A549 (cell line): ENCODE data around the gene ONECUT2. TPM values are rescaled to one million over a fixed set of nuclear protein-coding genes. Genes with fewer than 3 reads are reported as not detected.
A peak's percentile ranks its signal among the peaks of the same experiment; 100 is the strongest.

ENCODE experiments used
- ATAC-seq, 2 experiments: fragments of 200-7000 bp in 1 of 2; fragments of >200 bp in 1 of 2; cut with Nextera tagmentation in 1 of 2; cut with Tn5 transposase in 1 of 2; 3 replicates each; pipeline versions ENCODE4 v1.8.0 to v1.9.1; 2018 to 2020; ENCODE audit warnings: mild to moderate bottlenecking in 1 of 2, moderate library complexity in 1 of 2
- CTCF ChIA-PET: fragments of 300-600 bp; sonication (Branson Sonifier 250); formaldehyde crosslinking; extraction: SDS; loops from one replicate; lab custom pipeline; 2021; ENCODE audit warnings: antibody characterized with exemption, inconsistent platforms; lab: Yijun Ruan, JAX
- POLR2A ChIA-PET: fragments of 350-600 bp; formaldehyde crosslinking; extraction: SDS; loops from one replicate; lab custom pipeline; 2021; ENCODE audit warnings: antibody characterized with exemption, inconsistent platforms; lab: Yijun Ruan, JAX
- DNase-seq, 2 experiments: peaks; one replicate each; pipeline versions ENCODE4 v3.0.0 to v3.0.0-alpha.2; 2011 to 2016; ENCODE audit warnings: low read depth in 1 of 2, low spot score in 1 of 2
- FAIRE-seq: peaks from 2 replicates; lab custom pipeline; 2011; peaks lifted over from hg19 to GRCh38; lab: Jason Lieb, UNC
- H3K27ac ChIP-seq, 2 experiments: fragments of >200 bp; sonication (Bioruptor Twin); formaldehyde crosslinking; 3 replicates each; pipeline ENCODE4 v1.5.1; 2016 to 2017
- H3K4me1 ChIP-seq: fragments of >200 bp; sonication (Bioruptor Twin); formaldehyde crosslinking; 3 replicates; pipeline ENCODE4 v1.6.1; 2016
- H3K4me2 ChIP-seq: fragments of >200 bp; sonication (Bioruptor Twin); formaldehyde crosslinking; 3 replicates; pipeline ENCODE4 v1.6.1; 2016
- H3K4me3 ChIP-seq: fragments of >200 bp; sonication (Bioruptor Twin); formaldehyde crosslinking; 3 replicates; pipeline ENCODE4 v1.5.1; 2016
- H3K9me3 ChIP-seq: fragments of >200 bp; sonication (Bioruptor Twin); formaldehyde crosslinking; 3 replicates; pipeline ENCODE4 v1.6.1; 2016
- BCL3 ChIP-seq: fragments of >200 bp; sonication (Bioruptor Twin); formaldehyde crosslinking; IDR thresholded peaks from 3 replicates; pipeline ENCODE4 v1.6.1; 2016
- BHLHE40 ChIP-seq: IDR thresholded peaks from 2 replicates; pipeline ENCODE4 v1.6.1; 2012; ENCODE audit warnings: low read depth, low read length, inconsistent platforms
- CBX8 ChIP-seq: fragments of 200-600 bp; sonication (generic); IDR thresholded peaks from 2 replicates; pipeline ENCODE4 v1.6.1; 2016
- CHD2 ChIP-seq: fragments of 150-350 bp; IDR thresholded peaks from 2 replicates; pipeline ENCODE4 v1.6.1; 2014; ENCODE audit warnings: low read length; ENCODE audit not compliant: partially characterized antibody
- CHD4 ChIP-seq: fragments of 200-600 bp; sonication (generic); IDR thresholded peaks from 2 replicates; pipeline ENCODE4 v1.6.1; 2016; ENCODE audit warnings: antibody characterized with exemption, mild to moderate bottlenecking, borderline replicate concordance
- CTCF ChIP-seq: fragments of >200 bp; sonication (Bioruptor Twin); formaldehyde crosslinking; IDR thresholded peaks from 3 replicates; pipeline ENCODE4 v1.5.1; 2016
- FOSL2 ChIP-seq, 2 experiments: fragments of 450-650 bp in 1 of 2; fragments of >200 bp in 1 of 2; sonication (Bioruptor Twin) in 1 of 2; formaldehyde crosslinking; IDR thresholded peaks; 2 replicates each; pipeline versions ENCODE4 v1.5.0 to v1.6.1; 2016 to 2020; ENCODE audit warnings: mild to moderate bottlenecking in 1 of 2, moderate library complexity in 1 of 2
- HDAC2 ChIP-seq: fragments of 200-600 bp; sonication (generic); IDR thresholded peaks from 2 replicates; pipeline ENCODE4 v1.6.1; 2016
- HES2 ChIP-seq: fragments of >200 bp; sonication (Bioruptor Twin); formaldehyde crosslinking; IDR thresholded peaks from 2 replicates; pipeline ENCODE4 v1.6.1; 2016
- HEYL ChIP-seq: fragments of 250-450 bp; sonication (Bioruptor Pico); IDR thresholded peaks from 2 replicates; pipeline ENCODE4 v1.8.0; 2021; ENCODE audit warnings: mild to moderate bottlenecking, moderate library complexity
- HMGXB4 ChIP-seq: fragments of 250-450 bp; sonication (Bioruptor Pico); IDR thresholded peaks from 2 replicates; pipeline ENCODE4 v1.5.0; 2021; ENCODE audit warnings: mild to moderate bottlenecking, moderate library complexity, borderline replicate concordance
- HOXA7 ChIP-seq: fragments of 250-450 bp; sonication (Bioruptor Pico); IDR thresholded peaks from 2 replicates; pipeline ENCODE4 v1.5.0; 2020; ENCODE audit warnings: mild to moderate bottlenecking, moderate library complexity
- KDM5A ChIP-seq: fragments of 200-600 bp; sonication (generic); IDR thresholded peaks from 2 replicates; pipeline ENCODE4 v1.6.1; 2016; ENCODE audit warnings: antibody characterized with exemption, mild to moderate bottlenecking
- MAFK ChIP-seq: fragments of 450-650 bp; IDR thresholded peaks from 2 replicates; pipeline ENCODE4 v1.6.1; 2014; ENCODE audit not compliant: partially characterized antibody
- MYC ChIP-seq: IDR thresholded peaks from 2 replicates; pipeline ENCODE4 v1.6.1; 2012; ENCODE audit warnings: mild to moderate bottlenecking, inconsistent platforms, low read length, improper control_type of control experiment, borderline replicate concordance
- NFE2L2 ChIP-seq: fragments of 150-350 bp; conservative IDR thresholded peaks from 2 replicates; pipeline ENCODE4 v1.6.1; 2014; ENCODE audit warnings: low read length
- NPAS2 ChIP-seq: fragments of 250-450 bp; sonication (Bioruptor Pico); IDR thresholded peaks from 2 replicates; pipeline ENCODE4 v1.8.0; 2022; ENCODE audit warnings: mild to moderate bottlenecking, moderate library complexity, borderline replicate concordance
- POLR2A ChIP-seq: IDR thresholded peaks from 2 replicates; pipeline ENCODE4 v1.6.1; 2012; ENCODE audit warnings: mild to moderate bottlenecking, low read length
- RNF2 ChIP-seq: fragments of 200-600 bp; sonication (generic); IDR thresholded peaks from 2 replicates; pipeline ENCODE4 v1.6.1; 2016; ENCODE audit warnings: low read depth, mild to moderate bottlenecking, antibody characterized with exemption, moderate library complexity, borderline replicate concordance
- SMC3 ChIP-seq: fragments of >200 bp; sonication (Bioruptor Twin); formaldehyde crosslinking; IDR thresholded peaks from 3 replicates; pipeline ENCODE4 v1.6.1; 2018; ENCODE audit warnings: inconsistent platforms
- ZC3H11A ChIP-seq: fragments of 450-650 bp; IDR thresholded peaks from 2 replicates; pipeline ENCODE4 v1.6.1; 2014; ENCODE audit warnings: antibody characterized with exemption, mild to moderate bottlenecking
- ZFP36 ChIP-seq: fragments of 450-650 bp; IDR thresholded peaks from 2 replicates; pipeline ENCODE4 v1.6.1; 2014; ENCODE audit warnings: borderline replicate concordance; ENCODE audit not compliant: partially characterized antibody
- ZSCAN20 ChIP-seq: fragments of 250-450 bp; sonication (Bioruptor Pico); IDR thresholded peaks from 2 replicates; pipeline ENCODE4 v1.8.0; 2022; ENCODE audit warnings: mild to moderate bottlenecking, moderate library complexity
- WGBS: methylation state at CpG from one replicate; pipeline ENCODE4 v1.1.6; 2017; ENCODE audit errors: missing lambda C conversion rate; 5-methylcytosine and 5-hydroxymethylcytosine counted together
- polyA plus RNA-seq, 4 experiments: library from polyadenylated mRNA; depleted of rRNA in 3 of 4; stranded (reverse); fragments of >200 nt; fragmentation: RNase III in 1 of 4; extraction: RNeasy Plus Mini Kit Qiagen cat#74134 plus additional on column Dnase treatment in 1 of 4; gene quantifications; 2 replicates in 3 of 4; 3 replicates in 1 of 4; pipeline ENCODE4 v1.2.3, GENCODE V29; 2011 to 2017

The ONECUT2 gene
- polyA plus RNA-seq, 2 of the 4 experiments (the other 2 are of a cell fraction): 0.45 to 0.62 TPM

- Histone ChIP-seq H3K27ac (no peak overlapping the region), H3K9me3 (no peaks in the 10 kb centered on the region), H3K4me1 (peaks cover 8% of the 10 kb centered on the region; the same call in 2 of the 3 replicates), H3K4me3 (0 out of 3 replicates have a peak overlapping the region, but pooled peaks have one; percentile 52), H3K4me2 (peak overlapping the region; percentile 92)
- TF ChIP-seq RNF2: peak; percentile 8; the same call in 1 of the 2 replicates
- no peak for TF ChIP-seq ZSCAN20 (CRISPR knock-in tag)
- ATAC-seq (no peak), FAIRE-seq (no peak), DNase-seq (no peak)
- POLR2A ChIA-PET: no interaction called here
- WGBS: 38% methylated on average over 9 of the region's 9 CpGs
- CTCF ChIA-PET: interaction anchor here (0.7 kb wide), 1 partner anchor 174 kb away, joined by 3 read pairs; no protein-coding TSS in a partner anchor
Observed at GRCh38 chr18:57432751-57433400, 2.3 kb upstream of the ONECUT2 start.

- WGBS: 15% methylated on average over 6 of the region's 6 CpGs
- POLR2A ChIA-PET: no interaction called here
- no peak for TF ChIP-seq HES2
- no peak for TF ChIP-seq BHLHE40
- TF ChIP-seq CTCF: no peak
- no peak for TF ChIP-seq MYC
- no peak for TF ChIP-seq SMC3
- TF ChIP-seq BCL3: no peak
- TF ChIP-seq NFE2L2: no peak
- no peak for TF ChIP-seq CBX8
- TF ChIP-seq, all 56 proteins: peak for 0
- peak overlapping the region; percentile 52; the same call in 2 of the 3 replicates for H3K4me3 ChIP-seq
- CTCF ChIA-PET: interaction anchor here (0.7 kb wide), 1 partner anchor 174 kb away, joined by 3 read pairs; no protein-coding TSS in a partner anchor
- DNase-seq (no peak), FAIRE-seq (no peak), ATAC-seq (no peak)
- peak overlapping the region; percentile 92 for H3K4me2 ChIP-seq
- H3K27ac ChIP-seq: no peak overlapping the region
- H3K4me1 ChIP-seq: peaks cover 8% of the 10 kb centered on the region; the same call in 2 of the 3 replicates
- H3K9me3 ChIP-seq: no peaks in the 10 kb centered on the region
Observed at GRCh38 chr18:57433482-57433881, 1.7 kb upstream of the ONECUT2 start.

- H3K4me1 ChIP-seq: peaks cover 8% of the 10 kb centered on the region; the same call in 2 of the 3 replicates
- POLR2A ChIA-PET: no interaction called here
- no peak for TF ChIP-seq MYC
- no peak for TF ChIP-seq ZC3H11A
- no peak for TF ChIP-seq ZFP36
- TF ChIP-seq CHD2: no peak
- TF ChIP-seq HEYL (CRISPR knock-in tag): no peak
- no peak for TF ChIP-seq KDM5A
- no peak for TF ChIP-seq NPAS2 (CRISPR knock-in tag)
- no peak for TF ChIP-seq HMGXB4 (CRISPR knock-in tag)
- no peak for TF ChIP-seq HOXA7 (CRISPR knock-in tag)
- TF ChIP-seq POLR2A: no peak
- TF ChIP-seq MAFK: no peak
- TF ChIP-seq CTCF: no peak
- TF ChIP-seq CHD4: no peak
- no peak for TF ChIP-seq FOSL2 (IDR thresholded peaks at IDR 0.05)
- no peak for TF ChIP-seq FOSL2 (CRISPR knock-in tag; IDR thresholded peaks at IDR 0.05)
- TF ChIP-seq HDAC2: no peak
- TF ChIP-seq, all 56 proteins: peak for 0
- DNase-seq (peak in 1 of 2 experiments; percentile 13), ATAC-seq (no peak), FAIRE-seq (no peak)
- Histone ChIP-seq H3K27ac (peak overlapping the region in 1 of 2 experiments; percentile 67; a peak in 1 of 6 replicates), H3K4me3 (peak overlapping the region; percentile 52), H3K4me2 (peak overlapping the region; percentile 92), H3K9me3 (no peaks in the 10 kb centered on the region)
- WGBS: 2% methylated on average over 24 of the region's 25 CpGs
- CTCF ChIA-PET: interaction anchor here (0.5 to 1.5 kb wide), 3 partner anchors 12 to 564 kb away, joined by 3 to 5 read pairs (median 4); no protein-coding TSS in a partner anchor
Observed at GRCh38 chr18:57433934-57434535, 1.1 kb upstream of the ONECUT2 start.
